ENCODE results near the gene WDR64.
"Not testable (repeated sequence)": the region's sequence is repeated elsewhere in the genome, so short reads cannot be mapped to it uniquely, and the experiment has no call there.

WDR64 gene

DNA sequence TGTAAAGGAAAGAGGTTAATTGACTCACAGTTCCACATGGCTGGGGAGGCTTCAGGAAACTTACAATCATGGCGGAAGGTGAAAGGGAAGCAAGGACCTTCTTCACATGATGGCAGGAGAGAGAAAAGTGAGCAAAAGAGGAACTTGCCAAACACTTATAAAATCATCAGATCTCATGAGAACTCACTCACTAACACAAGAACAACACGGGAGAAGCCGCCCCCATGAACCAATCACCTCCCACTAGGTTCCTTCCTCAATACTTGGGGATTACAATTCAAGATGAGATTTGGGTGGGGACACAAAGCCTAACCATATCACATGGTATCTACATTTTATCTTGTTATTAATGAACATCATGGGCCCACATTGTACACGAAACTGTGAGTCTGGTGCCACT lies 51.7 kb downstream of the WDR64 start:
- DNase-seq: not testable (repeated sequence)

DNA sequence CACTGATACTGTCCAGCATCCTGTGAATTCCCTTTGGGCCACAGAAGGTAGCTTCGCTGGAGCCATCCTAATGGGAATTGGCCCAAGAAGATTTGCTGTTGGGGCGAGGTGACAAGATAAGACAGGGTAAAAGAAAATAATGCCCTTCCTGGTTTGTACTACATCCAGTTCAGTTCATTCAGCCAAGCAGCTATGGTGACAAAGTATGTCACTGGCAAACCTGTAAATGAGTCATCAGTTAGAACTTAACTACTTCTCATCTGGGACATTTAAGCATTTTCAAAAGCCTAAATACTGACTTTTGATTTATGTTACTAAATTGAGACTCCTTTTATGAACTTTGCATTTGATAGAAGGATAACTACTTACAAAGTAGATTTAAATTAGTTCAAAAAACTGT lies 54.2 kb downstream of the WDR64 start:
- no peak for DNase-seq

DNA sequence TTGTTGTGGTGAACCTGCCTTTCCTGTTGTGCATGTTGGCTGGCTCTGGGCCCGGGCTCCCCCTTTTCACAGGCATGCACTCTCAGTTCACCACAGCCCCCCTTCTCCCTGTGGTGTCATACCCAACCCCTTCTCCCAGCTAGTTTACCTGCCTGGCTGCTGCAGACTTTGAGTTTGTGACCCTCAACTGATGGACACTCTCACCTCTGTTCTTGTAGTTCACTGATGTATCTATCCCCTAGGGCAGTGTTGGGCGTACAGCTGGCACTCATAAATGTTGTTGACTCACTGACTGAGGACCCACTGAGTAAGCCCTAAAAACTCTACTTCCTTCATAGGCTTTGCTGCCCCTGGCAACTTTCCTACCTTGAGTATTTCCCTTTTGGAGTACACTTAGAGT lies 54.9 kb downstream of the WDR64 start:
- DNase-seq: no peak

DNA sequence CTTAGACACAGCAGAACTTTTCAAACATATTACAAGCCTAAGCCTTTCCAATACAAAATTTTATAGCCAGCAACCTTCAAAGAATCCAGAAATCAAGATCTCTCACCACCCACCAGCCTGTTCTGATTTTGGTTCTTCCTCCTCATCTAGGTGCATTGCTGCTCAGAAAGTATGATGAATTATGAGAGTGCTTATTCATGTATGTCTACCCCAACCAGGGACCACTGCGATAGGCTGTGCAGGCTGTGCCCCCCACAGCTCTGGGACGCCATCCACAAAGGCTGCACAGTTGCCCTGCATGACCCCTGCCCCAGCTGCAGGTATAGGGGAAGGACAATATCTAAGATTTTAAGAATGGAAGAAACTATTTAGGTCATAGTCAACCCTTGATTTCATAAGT lies 55.4 kb downstream of the WDR64 start:
- DNase-seq: no peak

DNA sequence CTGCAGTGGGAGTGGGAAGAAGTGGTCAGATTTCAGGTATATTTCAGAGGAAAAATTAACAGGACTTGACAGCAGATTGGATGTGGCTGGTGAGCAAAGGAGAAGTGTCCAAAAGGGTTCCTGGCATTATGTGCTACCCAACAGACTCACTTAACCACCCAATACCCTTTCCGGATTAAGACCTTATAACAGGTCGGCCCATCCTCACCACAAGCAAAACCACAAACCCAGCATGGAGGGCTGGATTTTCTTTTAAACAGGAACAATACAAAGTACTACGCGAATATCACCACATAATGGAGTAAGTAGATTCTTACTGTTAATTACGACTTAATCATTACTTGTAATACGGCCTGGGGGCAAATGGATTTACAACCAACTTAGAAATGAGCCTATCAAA lies 59.2 kb downstream of the WDR64 start:
- no peak for DNase-seq

DNA sequence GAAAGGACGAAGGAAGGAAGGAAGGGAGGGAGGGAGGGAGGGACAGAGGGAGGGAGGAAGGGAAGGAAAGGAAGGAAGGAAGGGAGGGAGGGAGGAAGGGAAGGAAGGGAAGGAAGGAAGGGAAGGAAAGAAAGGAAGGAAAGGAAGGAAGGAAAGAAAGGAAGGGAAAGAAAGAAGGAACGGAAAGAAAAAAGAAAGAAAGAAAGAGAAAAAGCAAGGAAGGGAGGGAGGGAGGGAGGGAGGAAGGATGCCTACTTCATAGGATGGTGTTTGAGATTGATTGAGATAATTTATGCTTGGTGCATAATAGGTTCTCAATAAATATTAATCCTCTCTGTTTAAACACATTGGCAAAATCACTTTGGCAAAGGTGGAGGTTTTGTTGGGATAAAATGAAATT lies 61.2 kb downstream of the WDR64 start:
- DNase-seq: no peak

DNA sequence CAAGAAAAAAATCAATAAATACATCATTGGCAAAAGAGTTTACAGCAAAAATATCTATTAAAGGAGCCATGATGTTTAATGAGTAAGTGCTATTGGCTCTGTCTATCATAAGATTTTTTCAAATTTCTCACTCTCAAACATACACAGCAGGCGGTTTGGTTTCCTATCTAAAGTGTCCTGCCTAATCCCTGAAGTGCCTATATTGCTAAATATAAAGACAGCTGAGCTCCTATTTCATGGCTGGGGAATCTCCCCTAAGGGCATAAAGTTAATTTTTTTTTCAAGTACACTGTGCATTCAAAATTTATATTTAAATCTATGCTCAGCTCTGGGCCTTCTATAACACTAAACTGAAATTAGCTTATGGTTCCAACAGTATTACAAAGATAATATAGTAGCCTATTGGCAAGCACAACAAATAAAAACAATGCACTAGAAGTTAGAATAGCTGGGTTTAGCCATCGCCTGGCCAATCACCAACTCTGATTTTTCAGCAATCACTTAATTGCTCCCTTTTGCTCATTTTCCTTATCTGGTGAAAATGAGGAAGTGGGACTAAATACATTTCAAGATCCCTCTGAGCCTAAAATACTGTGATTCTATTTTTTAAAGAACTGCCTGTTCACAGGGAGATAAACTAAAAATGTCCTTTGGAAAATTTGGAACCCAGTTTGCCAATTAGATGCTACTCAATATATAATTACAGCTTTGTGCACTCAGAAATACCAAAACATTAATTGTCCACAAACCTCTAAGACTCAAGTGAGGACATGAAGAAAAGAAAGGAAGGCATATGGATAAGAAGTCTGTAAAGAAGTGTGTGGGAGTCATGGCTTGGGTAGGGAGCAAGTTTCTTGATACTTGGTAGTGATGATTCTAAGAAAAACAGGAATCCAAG lies 62.5 kb downstream of the WDR64 start:
- DNase-seq: no peak

DNA sequence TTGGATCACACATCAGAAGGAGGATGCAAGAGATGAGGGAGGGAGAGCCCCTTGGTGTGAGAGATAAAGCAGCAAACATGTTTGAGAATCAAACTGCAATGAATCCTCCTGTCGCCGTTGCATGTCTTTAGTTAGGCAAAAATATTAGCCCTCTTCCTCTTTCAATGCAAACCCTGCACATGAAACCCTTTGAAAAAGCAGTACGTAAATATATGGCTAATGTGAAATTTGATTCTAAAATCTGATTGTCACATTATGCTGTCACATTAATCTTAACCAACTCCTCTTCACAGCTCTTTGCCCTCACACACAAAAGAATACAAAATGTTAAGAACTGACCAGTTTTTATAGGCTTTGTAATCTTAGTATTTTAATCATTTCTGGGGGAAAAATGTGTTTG lies 63.4 kb downstream of the WDR64 start:
- DNase-seq: no peak

DNA sequence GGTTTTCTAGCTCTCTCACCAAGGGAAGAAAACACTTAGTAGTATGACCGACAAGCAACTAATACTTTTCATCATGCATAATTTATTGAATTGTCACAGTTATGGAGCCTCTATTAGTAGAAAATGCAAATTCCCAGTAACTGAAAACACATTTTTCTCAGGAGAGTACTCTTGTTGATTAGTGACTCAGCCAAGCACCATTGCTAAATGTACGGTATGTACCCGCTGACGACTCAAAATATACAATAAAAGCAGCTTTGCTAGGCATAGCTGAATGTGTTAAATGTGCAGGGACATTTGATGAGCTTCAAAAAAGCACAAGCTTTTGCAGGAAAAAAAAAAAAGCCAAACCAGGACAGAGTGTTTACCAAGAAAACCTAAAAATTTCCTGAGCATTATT lies 63.9 kb downstream of the WDR64 start:
- DNase-seq: no peak

DNA sequence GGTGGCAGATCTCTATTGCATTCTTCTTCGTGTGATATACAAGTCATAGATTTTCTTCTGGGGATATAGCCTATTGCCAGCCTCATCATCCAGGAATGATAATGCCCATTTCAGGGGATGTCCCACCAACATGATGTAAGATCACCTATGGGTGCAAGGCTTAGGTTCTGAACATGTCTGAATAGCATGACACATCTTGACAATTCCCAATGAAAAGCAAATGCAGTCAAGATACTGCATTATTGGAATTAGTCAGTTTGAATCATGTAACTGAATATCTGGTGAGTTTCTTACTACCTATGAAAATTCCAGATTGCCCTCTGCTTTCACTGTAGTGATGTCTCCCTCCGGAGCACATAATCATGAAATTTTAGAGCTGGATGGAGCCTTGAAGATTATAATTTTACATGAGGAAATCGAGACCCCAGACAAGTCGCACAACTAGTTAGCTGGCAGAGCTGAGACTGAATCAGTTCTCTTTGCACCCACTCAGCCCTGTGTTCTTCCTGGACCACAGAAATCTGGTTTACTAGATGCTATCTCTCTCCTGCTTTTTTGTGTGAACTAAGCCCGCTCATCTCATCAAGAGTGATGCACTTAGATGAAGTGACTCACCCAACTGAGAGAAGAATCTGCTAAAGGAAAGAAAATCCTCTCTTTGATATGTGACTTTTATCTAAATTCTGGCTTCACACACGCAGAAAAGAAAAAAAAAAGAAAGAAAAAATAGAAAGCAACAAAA lies 65.0 kb downstream of the WDR64 start:
- DNase-seq: no peak

DNA sequence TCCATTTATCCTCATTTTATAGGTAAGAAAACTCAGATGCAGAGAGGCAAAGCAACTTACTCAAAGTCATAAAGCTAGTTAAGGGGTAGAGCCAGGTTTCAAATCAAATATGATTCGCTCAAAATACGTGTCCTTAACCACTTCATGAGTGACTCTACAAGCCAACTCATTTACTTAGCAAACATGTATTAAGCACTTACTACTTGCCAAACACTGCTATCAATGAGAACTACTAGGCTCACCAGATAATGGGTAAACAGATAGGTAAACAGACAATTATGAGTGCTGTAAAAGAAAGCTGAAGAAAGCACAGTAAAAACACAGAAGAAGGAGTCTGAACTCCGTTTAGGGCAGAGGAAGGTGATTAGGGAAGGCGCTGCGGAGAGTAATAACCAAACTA lies 65.9 kb downstream of the WDR64 start:
- no peak for DNase-seq

DNA sequence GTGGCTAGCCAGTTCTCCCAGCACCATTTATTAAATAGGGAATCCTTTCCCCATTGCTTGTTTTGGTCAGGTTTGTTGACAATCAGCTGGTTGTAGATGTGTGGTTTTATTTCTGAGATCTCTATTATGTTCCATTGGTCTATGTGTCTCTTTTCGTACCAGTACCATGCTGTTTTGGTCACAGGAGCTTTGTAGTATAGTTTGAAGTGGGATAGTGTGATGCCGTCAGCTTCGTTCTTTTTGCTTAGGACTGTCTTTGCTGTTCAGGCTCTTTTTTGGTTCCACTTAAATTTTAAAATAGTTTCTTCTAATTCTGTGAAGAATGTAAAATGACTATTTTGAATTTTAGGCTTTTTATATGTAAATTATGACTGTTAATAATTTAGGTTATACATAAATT lies 68.9 kb downstream of the WDR64 start:
- DNase-seq: no peak

DNA sequence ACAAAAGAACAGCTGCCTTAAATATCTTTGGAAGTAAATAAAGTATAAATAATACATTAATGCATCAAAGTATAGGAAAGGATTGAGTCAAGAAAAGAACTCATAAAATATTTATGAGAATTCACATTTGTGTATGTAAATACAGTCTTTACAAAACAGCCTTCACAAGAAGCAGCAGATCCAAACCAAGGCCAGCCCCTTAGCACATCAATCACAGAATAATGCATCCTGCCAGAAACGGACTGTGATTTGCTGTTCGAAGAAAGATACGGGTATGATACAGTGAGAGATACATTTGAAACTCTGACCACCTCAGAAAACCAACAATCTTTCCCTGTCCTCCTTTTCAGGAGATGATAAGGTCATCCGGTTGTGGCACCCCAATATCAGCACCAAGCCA lies 70.9 kb downstream of the WDR64 start:
- DNase-seq: no peak

DNA sequence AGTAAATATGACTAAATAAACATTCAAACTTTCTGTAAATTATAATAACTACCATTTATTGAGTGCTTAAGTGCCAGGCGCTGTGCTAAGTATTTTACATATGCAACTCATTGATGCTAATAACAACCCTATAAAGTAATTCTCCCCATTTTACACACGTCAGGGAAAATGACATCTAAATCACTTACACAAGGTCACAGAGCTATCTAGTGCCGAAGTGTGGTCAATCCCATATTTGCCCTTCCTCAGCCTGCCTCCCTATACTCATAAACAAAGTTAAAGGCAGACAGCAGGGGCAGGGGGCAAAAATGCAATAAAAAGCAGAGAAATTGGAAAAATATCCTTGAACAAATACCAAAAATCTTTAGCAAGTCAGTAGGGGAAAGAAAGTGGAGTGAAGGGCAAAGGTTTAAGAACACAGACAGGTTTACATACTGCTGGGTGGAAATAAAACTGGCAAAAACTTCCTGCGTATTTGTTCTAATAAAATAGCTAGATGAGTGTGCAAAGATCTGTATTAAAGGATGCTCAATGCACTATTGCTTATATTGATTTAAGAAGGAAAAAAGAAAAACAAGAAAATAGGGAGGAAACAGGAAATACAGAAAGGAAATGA lies 72.8 kb downstream of the WDR64 start:
- DNase-seq: no peak

DNA sequence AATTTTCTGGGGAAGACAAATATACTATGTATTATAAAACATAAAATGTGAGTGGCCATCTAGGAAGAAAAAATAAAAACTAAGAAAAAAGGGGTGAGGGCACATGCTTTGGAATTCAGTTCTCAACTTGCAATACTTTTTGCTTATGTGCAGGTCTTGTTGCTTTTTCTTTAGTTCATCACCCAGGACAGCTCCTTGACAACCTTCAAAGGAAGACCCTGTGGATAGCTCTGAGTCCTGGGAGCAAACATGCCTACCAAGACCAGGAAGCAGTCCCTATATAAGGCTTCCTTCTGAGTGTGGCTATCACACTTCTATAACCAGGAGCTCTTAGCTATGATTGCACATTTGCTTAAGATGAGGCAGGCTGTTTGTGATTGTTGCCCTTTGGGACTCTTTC lies 78.0 kb downstream of the WDR64 start:
- no peak for DNase-seq

DNA sequence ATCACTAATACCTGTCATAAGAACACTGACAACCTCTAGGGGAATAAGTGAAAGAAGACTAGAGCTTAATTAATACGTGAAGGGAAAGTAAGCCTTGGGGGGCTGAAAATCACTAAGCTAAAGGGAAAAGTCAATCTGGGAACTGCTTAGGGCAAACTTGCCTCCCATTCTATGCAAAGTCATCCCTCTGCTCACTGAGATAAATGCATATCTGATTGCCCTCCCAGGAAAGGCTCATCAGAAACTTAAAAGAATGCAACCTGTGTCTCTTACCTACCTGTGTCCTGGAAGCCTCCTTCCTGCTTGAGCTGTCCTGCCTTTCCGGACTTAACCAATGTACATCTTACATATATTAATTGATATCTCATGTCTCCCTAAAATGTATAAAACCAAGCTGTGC lies 81.8 kb downstream of the WDR64 start:
- no peak for DNase-seq

DNA sequence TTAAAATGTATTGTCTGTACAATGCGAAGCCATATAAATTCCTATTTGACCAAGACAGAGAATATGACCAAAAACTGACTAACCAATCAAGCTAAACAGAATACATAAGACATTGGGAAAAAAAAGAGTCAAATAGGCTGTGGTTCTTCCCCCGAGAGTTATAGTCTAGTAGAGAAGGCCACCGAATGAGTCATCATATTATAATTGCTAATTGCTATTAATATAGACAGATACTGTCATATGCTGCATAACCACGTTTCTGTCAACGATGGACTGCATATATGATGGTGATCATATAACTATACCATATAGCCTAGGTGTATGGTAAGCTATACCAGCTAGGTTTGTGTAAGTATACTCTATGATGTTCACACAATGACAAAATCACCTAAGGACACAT lies 82.5 kb downstream of the WDR64 start:
- no peak for DNase-seq

DNA sequence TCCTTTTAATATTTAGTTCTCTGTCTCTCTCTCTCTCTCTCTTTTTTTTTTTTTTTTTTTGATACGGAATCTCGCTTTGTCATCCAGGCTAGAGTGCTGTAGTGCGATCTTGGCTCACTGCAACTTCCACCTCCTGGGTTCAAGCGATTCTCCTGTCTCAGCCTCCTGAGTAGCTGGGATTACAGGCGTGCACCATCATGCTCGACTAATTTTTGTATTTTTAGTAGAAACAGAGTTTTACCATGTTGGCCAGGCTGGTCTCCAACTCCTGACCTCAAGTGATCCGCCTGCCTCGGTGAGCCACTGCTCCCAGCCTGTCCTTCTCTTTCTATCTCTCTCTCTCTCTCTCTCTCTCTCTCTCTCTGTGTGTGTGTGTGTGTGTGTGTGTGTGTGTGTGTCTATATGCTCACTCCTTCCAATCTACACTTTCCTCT lies 83.4 kb downstream of the WDR64 start:
- DNase-seq: not testable (repeated sequence)

DNA sequence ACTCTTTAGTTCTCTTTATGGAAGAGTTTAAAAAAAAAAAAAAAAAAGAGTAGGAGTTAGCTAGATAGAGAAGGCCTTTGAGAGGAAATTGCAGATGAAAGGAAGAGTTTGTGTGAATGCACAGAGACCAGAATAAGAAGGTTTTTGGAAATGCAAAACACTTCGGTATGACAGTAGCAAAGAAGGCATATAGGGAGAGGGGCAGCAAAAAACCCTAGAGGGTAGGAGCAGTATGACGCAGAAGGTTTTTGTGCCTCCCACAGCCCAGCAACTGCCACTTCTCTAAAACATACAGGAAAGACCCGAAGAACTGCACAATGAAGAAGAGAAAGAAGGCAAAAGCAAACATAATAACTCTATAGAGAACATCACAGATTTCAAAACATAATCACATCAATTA lies 84.3 kb downstream of the WDR64 start:
- no peak for DNase-seq

DNA sequence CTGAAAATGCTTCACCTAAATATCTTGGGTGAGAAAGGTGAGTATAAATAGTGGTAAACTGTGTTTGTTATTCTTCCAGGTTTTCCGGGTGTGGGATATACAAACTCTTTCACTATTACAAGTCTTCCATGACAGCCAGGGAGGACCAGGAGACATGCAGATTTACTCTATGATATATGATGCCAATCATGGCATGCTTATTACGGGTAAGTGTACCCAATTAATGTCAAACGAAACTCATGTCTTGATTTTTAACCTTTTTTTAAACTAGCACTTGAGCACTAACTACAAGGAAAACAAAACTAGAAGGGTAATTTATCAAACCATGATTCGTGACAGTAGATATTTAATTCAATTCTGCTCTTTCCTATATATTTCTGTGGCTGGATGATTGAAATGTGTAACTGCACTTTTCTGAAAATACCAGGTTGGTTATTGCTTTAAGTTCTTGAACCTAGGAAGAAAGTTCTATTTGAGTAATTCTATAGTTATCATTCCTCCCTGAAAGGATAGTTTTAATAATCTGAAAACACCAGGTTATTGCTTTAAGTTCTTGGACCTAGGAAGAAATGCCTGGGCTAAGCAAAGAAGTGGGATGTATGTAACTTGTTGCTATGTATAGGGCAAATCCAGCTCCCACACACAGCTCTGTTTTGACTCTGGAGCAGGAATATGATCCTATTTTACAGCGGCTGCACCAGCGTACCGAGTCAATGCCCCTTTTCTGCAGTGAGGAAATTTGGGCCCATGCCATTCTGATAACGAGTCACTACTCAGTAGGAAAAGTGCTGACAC lies 86.4 kb downstream of the WDR64 start:
- no peak for DNase-seq

DNA sequence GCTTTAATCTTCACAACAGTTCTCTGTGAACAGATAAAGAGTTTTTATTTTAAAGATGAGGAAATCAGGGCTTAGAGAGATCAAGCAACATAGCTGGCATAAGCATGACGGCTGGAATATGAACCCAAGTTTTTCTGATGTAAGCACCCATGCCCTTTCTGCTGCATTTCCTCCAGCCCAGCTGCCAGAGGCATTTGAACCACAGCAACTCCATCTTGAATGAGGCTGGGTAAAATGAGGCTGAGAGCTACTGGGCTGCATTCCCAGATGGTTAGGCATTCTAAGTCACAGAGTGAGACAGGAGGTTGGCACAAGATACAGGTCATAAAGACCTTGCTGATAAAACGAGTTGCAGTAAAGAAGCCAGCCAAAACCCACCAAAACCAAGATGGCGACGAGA lies 90.0 kb downstream of the WDR64 start:
- no peak for DNase-seq

DNA sequence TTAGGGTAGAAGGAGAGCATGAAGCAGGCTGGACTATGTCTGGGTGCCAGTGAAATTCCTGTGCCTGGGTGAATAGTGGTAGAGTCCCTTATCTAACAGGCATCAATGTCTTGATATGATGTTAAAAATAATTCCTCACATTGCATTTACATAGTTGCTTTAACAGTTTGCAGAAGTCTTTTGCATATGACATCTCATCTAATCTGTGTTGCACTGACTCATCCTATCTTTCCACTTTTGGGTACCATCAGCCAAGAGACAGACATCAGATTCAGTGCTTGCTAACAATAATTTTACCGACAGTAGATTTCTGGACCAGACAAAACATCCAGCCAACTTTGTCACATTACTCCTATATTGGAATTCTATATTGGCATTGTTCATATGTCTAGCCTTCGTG lies 92.5 kb downstream of the WDR64 start:
- DNase-seq: no peak

DNA sequence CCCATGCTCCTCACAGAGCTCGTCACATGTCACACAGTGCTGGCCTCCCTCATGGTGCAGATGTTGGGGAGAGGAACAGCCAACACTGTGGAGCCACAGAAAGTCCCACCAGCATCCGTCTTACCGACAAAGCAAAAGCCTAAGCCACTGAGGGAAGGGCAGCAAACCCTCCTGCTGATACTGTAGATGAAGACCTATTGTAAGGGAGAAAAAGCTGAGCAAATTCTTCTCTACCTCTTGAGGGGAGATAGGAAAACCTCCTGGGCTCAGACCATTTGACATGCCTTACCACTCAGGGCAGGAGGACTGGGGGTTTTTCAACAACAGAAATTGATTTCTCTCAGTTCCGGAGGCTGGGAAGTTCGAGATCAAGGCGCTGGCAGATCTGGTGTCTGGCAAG lies 95.9 kb downstream of the WDR64 start:
- DNase-seq: no peak

Data from activated CD4-positive, alpha-beta T cell treated with anti-CD3 and anti-CD28 coated beads, Interleukin-2, Interleukin-6, amounts not matched to agents 100 ng/mL and 50 ng/mL, durations not matched to agents 16 hours and 8 hours (primary cell).